Thyroid gland (tissue), 4 donors: ENCODE measurements around the gene MAP3K5.

ENCODE experiments used
- CTCF ChIP-seq, 6 experiments: fragments of 200-600 bp in 3 of 6; fragments of 450-650 bp in 3 of 6; sonication (generic) in 3 of 6; IDR thresholded peaks; one replicate each; pipeline ENCODE4 v1.5.1; 2016 to 2019; ENCODE audit warnings: antibody characterized with exemption in 6 of 6, mild to moderate bottlenecking in 2 of 6, inconsistent platforms in 1 of 6, moderate library complexity in 1 of 6
- POLR2A ChIP-seq, 2 donors: fragments of 450-650 bp; IDR thresholded peaks; one replicate each; pipeline ENCODE4 v1.6.1; 2017; ENCODE audit warnings: antibody characterized with exemption in 2 of 2, mild to moderate bottlenecking in 2 of 2, moderate library complexity in 1 of 2

- no peak for TF ChIP-seq CTCF (IDR thresholded peaks at IDR 0.05)
- no peak for TF ChIP-seq POLR2A (IDR thresholded peaks at IDR 0.05)
Measured at GRCh38 chr6:136811272-136811671, 19.0 kb upstream of the MAP3K5 start.
